GM18868 (cell line): Measurements from ENCODE around the gene SHC2.
"Not testable (repeated sequence)": the region's sequence is repeated elsewhere in the genome, so short reads cannot be mapped to it uniquely, and the experiment has no call there.

Experiments used
- ATAC-seq: cut with Tn5 transposase; IDR thresholded peaks from one replicate; pipeline ENCODE4 v1.9.1; 2021; ENCODE audit warnings: mild to moderate bottlenecking, moderate library complexity; ENCODE audit not compliant: unreplicated experiment

SHC2 gene

GRCh38 chr19:409516-410242 lies 51.2 kb downstream of the SHC2 start:
- ATAC-seq, result no peak

- no peak for ATAC-seq
These were observed 51.8 kb downstream of the SHC2 start, which contains the start of gene C2CD4C for GRCh38 chr19:408902-409515. TSS of gene C2CD4C (minus strand) at chr19:409147. CDS start at chr19:408361, 786 bp downstream.

- ATAC-seq, result no peak
These were observed 52.4 kb downstream of the SHC2 start for GRCh38 chr19:408441-408901.

GRCh38 chr19:407511-408440 lies 53.1 kb downstream of the SHC2 start:
- ATAC-seq, result no peak

GRCh38 chr19:406971-407510 lies 53.8 kb downstream of the SHC2 start:
- ATAC-seq, result no peak

GRCh38 chr19:406135-406781 lies 54.6 kb downstream of the SHC2 start:
- no peak for ATAC-seq

GRCh38 chr19:405121-405965 lies 55.5 kb downstream of the SHC2 start:
- ATAC-seq, result no peak

GRCh38 chr19:403221-404027 lies 57.4 kb downstream of the SHC2 start:
- ATAC-seq, result no peak

- no peak for ATAC-seq
These were observed 58.0 kb downstream of the SHC2 start for GRCh38 chr19:402786-403185.

GRCh38 chr19:401866-402511 lies 58.8 kb downstream of the SHC2 start:
- no peak for ATAC-seq

- no peak for ATAC-seq
These were observed 59.6 kb downstream of the SHC2 start for GRCh38 chr19:400976-401865.

GRCh38 chr19:399370-399769 lies 61.5 kb downstream of the SHC2 start:
- ATAC-seq, result no peak

- ATAC-seq, result no peak
These were observed 62.1 kb downstream of the SHC2 start for GRCh38 chr19:398719-399118.

- no peak for ATAC-seq
These were observed 62.7 kb downstream of the SHC2 start for GRCh38 chr19:397941-398706.

GRCh38 chr19:397321-397720 lies 63.5 kb downstream of the SHC2 start:
- no peak for ATAC-seq

GRCh38 chr19:395467-395866 lies 65.4 kb downstream of the SHC2 start:
- no peak for ATAC-seq

GRCh38 chr19:394857-395256 lies 66.0 kb downstream of the SHC2 start:
- not testable (repeated sequence) for ATAC-seq
